Type B pancreatic cell (in vitro differentiated cells): ENCODE measurements around the gene EPHB1. TPM values are rescaled to one million over a fixed set of nuclear protein-coding genes. Genes with fewer than 3 reads are reported as not detected.
A peak's percentile ranks its signal among the peaks of the same experiment; 100 is the strongest.

ENCODE experiments used
- DNase-seq: peaks from one replicate; pipeline ENCODE4 v3.0.0; 2021; ENCODE audit warnings: mixed read lengths; ENCODE audit not compliant: unreplicated experiment; ENCODE audit errors: extremely low spot score
- H3K27ac Mint-ChIP-seq: 2 replicates; pipeline ENCODE4 v1.8.0; 2021; ENCODE audit warnings: mild to moderate bottlenecking, mixed read lengths
- H3K27me3 Mint-ChIP-seq: 2 replicates; pipeline ENCODE4 v1.8.0; 2021; ENCODE audit warnings: mixed read lengths
- H3K36me3 Mint-ChIP-seq: 2 replicates; pipeline ENCODE4 v1.8.0; 2021; ENCODE audit warnings: mixed read lengths
- H3K4me1 Mint-ChIP-seq: one replicate; pipeline ENCODE4 v1.8.0; 2021; ENCODE audit warnings: mixed read lengths; ENCODE audit not compliant: unreplicated experiment
- H3K4me3 Mint-ChIP-seq: 2 replicates; pipeline ENCODE4 v1.8.0; 2021; ENCODE audit warnings: mild to moderate bottlenecking, mixed read lengths
- H3K9me3 Mint-ChIP-seq: 2 replicates; pipeline ENCODE4 v1.8.0; 2021; ENCODE audit warnings: mixed read lengths
- total RNA-seq: library from RNA; stranded (reverse); gene quantifications from 2 replicates; pipeline ENCODE4 v1.2.1, GENCODE V29; 2021; ENCODE audit warnings: low replicate concordance
- TF ChIP-seq, protein P1 (sequence below): fragments of 200-600 bp; sonication (generic); conservative IDR thresholded peaks from 2 replicates; pipeline ENCODE4 v1.5.0; 2021; ENCODE audit warnings: antibody characterized with exemption, mild to moderate bottlenecking

Gene EPHB1
- total RNA-seq, 1 donor from 2014 or later = 9.1 TPM

- TF ChIP-seq, protein P1, sequence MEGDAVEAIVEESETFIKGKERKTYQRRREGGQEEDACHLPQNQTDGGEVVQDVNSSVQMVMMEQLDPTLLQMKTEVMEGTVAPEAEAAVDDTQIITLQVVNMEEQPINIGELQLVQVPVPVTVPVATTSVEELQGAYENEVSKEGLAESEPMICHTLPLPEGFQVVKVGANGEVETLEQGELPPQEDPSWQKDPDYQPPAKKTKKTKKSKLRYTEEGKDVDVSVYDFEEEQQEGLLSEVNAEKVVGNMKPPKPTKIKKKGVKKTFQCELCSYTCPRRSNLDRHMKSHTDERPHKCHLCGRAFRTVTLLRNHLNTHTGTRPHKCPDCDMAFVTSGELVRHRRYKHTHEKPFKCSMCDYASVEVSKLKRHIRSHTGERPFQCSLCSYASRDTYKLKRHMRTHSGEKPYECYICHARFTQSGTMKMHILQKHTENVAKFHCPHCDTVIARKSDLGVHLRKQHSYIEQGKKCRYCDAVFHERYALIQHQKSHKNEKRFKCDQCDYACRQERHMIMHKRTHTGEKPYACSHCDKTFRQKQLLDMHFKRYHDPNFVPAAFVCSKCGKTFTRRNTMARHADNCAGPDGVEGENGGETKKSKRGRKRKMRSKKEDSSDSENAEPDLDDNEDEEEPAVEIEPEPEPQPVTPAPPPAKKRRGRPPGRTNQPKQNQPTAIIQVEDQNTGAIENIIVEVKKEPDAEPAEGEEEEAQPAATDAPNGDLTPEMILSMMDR = no peak
- no peak for DNase-seq
- Mint-ChIP-seq H3K9me3 (no peaks in the 10 kb centered on the region), H3K4me1 (no peaks in the 10 kb centered on the region), H3K36me3 (no peaks in the 10 kb centered on the region), H3K27me3 (peaks cover 51% of the 10 kb centered on the region), H3K4me3 (no peak overlapping the region), H3K27ac (no peak overlapping the region)
Measured at GRCh38 chr3:134832585-134832984, 37.5 kb downstream of the EPHB1 start.

DNA sequence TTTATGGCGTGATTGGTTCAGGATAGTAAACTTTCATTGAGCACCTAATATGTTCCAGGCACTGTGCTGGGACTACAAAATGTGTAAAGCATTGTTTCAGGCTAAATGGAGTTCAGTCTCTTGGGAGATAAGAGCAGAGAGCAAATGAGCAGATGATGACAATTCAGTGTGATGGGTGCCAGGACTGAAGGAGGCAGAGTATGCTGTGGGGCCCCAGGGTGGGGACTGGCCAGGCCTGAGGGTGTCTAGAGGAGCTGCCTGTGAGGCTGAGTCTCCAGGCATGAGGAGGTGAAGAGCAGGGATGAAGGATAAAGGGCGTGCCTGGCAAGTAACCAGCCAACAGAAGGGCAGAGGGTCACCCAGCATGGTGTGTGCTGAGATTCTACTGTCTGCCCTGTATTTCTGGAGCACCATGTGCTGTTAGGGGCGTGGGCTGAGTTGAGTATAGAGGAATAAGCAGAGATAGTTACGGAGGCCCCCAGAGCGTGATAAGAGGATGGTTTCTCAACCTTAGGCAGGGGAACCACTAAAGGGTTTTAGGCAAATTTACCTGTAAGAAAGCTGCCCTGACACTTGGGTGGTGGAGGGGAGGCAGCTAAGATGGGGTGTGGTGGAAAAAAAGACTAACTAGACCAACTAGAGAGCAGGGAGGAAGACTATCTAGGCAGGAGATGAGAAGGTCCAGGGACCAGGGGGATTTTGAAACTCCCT is 38.5 kb downstream of the EPHB1 start:
- no peak for DNase-seq
- Mint-ChIP-seq H3K27ac (no peak overlapping the region), H3K4me3 (no peak overlapping the region), H3K9me3 (no peaks in the 10 kb centered on the region), H3K27me3 (peaks cover 52% of the 10 kb centered on the region), H3K4me1 (no peaks in the 10 kb centered on the region), H3K36me3 (no peaks in the 10 kb centered on the region)
- TF ChIP-seq, protein P1 = no peak

DNA sequence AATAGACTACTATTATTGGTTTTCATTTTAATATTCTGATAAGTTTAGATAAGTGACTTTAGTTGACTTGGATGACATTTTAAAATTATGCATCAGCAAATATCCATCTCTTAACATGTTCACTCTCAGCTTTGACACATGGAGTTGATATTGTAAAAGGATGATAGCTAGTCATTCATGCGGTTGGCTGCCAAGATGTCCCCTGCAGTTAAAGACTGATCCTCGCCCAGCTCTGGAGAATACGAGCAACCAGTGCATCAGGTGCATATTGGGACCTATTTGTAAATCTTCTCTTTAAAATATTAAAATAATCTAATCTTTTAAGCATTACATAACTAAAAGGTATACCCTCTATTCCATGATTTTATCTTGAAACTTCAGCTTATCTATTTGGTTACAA is 41.9 kb downstream of the EPHB1 start:
- TF ChIP-seq, protein P1 = no peak

DNA sequence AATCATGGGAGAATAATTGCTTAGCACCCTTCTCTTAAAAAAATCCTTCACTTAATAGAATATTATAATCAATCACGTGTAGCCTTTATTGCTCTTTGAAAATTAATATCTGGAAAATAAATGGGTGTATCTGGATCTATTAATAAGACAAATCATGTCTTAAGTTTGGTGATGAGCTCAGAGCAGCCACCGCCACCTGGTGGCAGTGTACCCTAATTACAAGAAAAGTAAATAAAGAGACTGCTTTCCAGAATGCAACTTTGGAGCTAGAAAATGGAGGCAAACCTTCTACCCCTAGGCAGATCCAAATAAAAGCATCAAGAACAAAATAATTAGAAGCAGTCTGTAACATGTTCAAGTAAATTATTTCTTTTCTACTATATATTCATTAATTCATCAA is 43.5 kb downstream of the EPHB1 start:
- no peaks in the 10 kb centered on the region for H3K36me3 Mint-ChIP-seq
- H3K9me3 Mint-ChIP-seq = no peaks in the 10 kb centered on the region
- TF ChIP-seq, protein P1 = peak; percentile 71
- DNase-seq = no peak
- H3K4me3 Mint-ChIP-seq = no peak overlapping the region
- no peak overlapping the region for H3K27ac Mint-ChIP-seq
- H3K4me1 Mint-ChIP-seq = no peaks in the 10 kb centered on the region
- peaks cover 38% of the 10 kb centered on the region for H3K27me3 Mint-ChIP-seq

More for the DNA sequence above, 41.9 kb downstream of the EPHB1 start:
- DNase-seq = no peak
- Mint-ChIP-seq H3K4me3 (no peak overlapping the region), H3K36me3 (no peaks in the 10 kb centered on the region), H3K27ac (no peak overlapping the region), H3K4me1 (no peaks in the 10 kb centered on the region), H3K27me3 (peaks cover 43% of the 10 kb centered on the region), H3K9me3 (no peaks in the 10 kb centered on the region)

- Mint-ChIP-seq H3K36me3 (no peaks in the 10 kb centered on the region), H3K27ac (no peak overlapping the region), H3K4me1 (no peaks in the 10 kb centered on the region), H3K27me3 (peaks cover 41% of the 10 kb centered on the region), H3K4me3 (no peak overlapping the region), H3K9me3 (no peaks in the 10 kb centered on the region)
- no peak for DNase-seq
- TF ChIP-seq, protein P1 = no peak
Measured at GRCh38 chr3:134839422-134839821, 44.4 kb downstream of the EPHB1 start.
